GM12801 (cell line): Measurements from ENCODE around the gene GAREM2.

Source experiments
- TF ChIP-seq, protein P1 (sequence below): IDR thresholded peaks from one replicate; pipeline ENCODE4 v1.5.1; 2011; ENCODE audit warnings: control low read depth; ENCODE audit not compliant: insufficient read length; ENCODE audit errors: extremely low read depth

GAREM2 gene

DNA sequence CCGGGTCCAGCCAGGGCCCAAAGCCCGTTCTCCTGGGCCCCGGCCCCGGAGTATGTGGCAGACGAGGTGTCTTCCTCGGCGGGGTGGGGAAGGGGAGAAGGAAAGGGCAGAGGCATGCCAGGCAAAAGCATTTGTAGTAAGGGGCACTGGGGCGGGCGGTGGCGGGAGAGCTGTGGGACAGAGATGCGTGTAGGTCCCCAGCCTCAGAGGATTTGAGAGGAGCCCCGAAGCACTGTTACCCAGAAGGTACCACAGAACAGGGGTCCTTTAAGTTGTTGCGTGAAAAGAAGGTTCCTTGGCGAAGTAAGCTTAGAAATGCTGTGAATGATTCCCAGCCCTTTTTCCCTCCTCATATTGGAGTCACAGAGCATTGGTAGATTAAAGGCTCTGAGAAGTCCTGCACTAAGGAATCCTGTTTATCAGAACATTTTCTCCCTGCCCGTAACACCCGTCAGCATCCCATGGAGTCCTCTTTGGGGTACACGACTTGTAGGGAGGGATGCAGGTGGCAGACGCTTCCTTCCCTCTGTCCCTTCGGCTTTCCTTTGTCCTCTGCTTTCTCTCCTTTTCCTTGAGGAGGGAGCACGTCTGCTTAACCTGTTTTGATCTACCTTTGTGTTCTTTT lies 12.5 kb downstream of the GAREM2 start:
- TF ChIP-seq, protein P1, sequence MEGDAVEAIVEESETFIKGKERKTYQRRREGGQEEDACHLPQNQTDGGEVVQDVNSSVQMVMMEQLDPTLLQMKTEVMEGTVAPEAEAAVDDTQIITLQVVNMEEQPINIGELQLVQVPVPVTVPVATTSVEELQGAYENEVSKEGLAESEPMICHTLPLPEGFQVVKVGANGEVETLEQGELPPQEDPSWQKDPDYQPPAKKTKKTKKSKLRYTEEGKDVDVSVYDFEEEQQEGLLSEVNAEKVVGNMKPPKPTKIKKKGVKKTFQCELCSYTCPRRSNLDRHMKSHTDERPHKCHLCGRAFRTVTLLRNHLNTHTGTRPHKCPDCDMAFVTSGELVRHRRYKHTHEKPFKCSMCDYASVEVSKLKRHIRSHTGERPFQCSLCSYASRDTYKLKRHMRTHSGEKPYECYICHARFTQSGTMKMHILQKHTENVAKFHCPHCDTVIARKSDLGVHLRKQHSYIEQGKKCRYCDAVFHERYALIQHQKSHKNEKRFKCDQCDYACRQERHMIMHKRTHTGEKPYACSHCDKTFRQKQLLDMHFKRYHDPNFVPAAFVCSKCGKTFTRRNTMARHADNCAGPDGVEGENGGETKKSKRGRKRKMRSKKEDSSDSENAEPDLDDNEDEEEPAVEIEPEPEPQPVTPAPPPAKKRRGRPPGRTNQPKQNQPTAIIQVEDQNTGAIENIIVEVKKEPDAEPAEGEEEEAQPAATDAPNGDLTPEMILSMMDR, result no peak

DNA sequence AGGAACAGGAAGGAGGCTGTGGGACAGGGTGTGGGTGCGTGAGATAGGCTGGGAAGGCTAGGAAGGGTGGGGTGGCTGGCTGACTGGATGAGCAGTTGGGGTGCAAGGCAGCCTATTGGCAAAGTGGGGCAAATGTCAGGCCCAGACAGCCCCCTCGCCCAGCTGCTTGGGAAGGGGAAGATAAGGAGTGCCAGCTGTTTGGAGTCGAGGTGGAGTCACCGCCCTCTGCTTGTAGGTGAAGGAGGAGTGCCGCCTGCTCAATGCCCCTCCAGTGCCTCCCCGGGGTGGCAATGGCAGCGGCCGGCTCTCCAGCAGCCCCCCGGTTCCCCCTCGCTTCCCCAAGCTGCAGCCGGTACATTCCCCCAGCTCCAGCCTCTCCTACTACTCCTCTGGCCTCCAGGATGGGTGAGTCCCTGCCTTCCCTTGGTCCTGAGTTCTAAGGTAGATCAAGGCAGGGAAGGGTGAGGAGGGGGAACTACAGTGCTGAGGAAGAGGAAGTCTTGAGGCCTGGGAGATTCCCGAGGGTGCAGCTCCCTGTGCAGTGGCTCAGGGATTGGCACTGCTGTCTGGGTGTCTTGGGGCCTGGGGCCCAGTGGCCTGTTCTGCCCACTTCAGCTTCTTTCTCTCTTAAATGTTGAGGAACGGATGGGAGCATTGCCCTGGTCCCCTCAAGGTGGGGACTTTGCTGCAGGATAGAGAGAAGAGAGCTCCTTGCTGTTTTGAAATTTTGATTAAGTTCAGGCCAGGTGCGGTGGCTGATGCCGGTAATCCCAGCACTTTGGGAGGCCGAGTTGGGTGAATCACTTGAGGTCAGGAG lies 13.3 kb downstream of the GAREM2 start:
- TF ChIP-seq, protein P1, result no peak

DNA sequence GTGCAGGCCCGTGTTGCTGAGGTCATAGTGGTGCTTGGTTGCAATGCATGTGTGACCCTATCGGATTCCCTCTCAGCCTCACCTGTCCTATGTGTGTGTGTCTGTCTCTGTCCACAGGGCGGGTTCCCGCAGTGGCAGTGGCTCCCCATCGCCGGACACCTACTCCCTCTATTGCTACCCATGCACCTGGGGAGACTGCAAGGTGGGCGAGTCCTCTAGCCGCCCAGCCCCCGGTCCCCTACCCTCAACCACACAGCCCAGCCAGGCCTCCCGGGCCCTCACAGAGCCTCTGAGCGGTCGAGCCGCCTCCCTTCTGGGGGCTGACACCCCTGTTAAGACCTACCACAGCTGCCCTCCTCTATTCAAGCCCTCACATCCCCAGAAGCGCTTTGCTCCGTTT lies 14.2 kb downstream of the GAREM2 start:
- TF ChIP-seq, protein P1, result no peak

DNA sequence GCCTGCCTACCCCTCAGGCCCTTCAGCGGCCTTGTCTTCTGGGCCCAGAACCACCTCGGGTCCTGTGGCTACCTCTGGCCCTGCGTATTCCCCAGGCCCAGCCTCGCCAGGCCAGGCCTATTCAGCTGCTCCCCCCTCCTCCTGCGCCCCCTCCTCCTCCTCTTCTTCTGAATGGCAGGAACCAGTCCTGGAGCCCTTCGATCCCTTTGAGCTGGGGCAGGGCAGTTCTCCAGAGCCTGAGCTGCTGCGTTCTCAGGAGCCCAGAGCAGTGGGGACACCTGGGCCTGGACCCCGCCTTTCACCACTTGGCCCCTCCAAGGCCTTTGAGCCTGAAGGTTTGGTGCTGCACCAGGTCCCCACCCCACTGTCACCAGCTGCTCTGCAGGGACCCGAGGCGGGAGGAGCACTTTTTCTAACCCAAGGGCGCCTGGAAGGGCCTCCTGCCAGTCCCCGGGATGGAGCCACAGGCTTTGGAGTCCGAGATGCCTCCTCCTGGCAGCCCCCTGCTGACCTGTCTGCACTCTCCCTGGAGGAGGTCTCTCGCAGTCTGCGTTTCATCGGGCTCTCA lies 14.7 kb downstream of the GAREM2 start:
- TF ChIP-seq, protein P1, result no peak

DNA sequence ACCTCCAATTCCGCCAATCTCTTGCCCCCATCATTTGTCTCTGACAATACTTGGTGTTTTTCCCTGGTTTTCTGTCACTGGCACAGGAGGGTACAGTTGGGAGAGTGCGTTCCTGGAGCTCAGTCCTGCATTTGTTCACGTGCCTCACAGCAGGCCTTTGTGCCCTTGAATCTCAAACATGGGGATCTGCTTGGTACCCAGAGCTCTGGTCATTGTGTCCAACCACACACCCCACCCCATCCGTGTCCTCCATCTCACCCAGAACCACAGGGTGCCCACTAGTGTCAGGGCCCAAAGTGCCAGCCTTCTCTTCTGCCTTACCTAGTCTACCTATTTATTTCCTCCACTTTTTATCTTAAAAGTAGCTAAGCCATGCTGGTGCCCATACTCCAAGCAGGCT lies 16.2 kb downstream of the GAREM2 start:
- TF ChIP-seq, protein P1, result no peak

DNA sequence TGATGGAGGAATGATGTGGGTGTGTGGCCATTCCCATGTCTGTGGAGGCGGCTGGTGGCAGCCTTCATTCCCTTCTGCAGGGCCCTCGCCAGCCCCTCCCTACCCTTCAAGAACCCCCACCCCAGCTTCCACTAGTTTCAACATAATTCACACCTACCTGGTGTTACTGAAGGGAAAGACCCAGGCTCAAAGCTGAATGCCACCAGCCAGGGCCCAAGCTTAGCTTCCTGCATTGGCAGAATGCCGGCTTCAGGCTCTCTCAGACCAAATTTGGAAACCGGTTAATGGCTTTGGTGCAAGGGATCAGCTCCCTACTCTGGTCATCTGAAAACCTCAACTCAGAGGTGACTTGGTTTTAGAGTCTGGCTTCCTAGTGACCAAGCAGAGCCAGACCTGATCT lies 16.9 kb downstream of the GAREM2 start:
- TF ChIP-seq, protein P1, result no peak

DNA sequence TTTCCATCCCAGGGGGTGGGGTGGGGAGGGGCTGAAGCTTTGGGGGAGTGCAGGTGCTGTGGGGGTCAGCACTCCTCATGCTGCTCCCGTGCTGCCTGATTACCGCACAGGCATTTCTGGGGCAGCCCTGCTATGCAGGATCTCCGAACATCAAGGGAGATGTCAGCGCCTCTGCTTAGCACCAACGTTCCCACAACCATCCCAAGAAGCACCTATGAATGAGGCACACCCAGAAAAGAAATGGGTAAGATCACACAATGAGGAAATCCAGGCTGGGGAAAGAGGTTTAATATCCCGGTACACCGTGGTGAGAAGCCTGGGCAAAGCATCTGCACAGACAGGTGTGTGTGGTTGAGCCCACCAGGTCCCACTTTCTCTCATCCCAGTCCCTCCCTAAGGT lies 17.5 kb downstream of the GAREM2 start:
- TF ChIP-seq, protein P1, result no peak
